ENCODE measurements around the gene SLC22A23.

Gene SLC22A23

GRCh38 chr6:3402310-3403237 lies 54.3 kb downstream of the SLC22A23 start (continued):
- no peak for TF ChIP-seq ZBTB49 (tag by site-specific recombination; IDR thresholded peaks at IDR 0.05; ENCODE audit: low read depth)
- no peak for TF ChIP-seq ZNF132 (tag by site-specific recombination; IDR thresholded peaks at IDR 0.05; ENCODE audit: borderline replicate concordance)
- TF ChIP-seq ZNF223 (tag by site-specific recombination; IDR thresholded peaks at IDR 0.05), result no peak
- TF ChIP-seq ZBTB44 (tag by site-specific recombination; IDR thresholded peaks at IDR 0.05), result no peak
- TF ChIP-seq ZNF596 (tag by site-specific recombination; IDR thresholded peaks at IDR 0.05), result no peak
- TF ChIP-seq ZNF513 (tag by site-specific recombination; IDR thresholded peaks at IDR 0.05), result no peak

GRCh38 chr6:3400162-3400561 lies 56.7 kb downstream of the SLC22A23 start:
- ChIA-PET POLR2A (interaction anchor here (0.7 kb wide), 1 partner anchor 1018 kb away, joined by 3 read pairs; no protein-coding TSS in a partner anchor), CTCF (interaction anchor here (0.6 to 1.1 kb wide), 3 partner anchors 11 to 140 kb away, joined by 3 to 6 read pairs (median 5); no protein-coding TSS in a partner anchor)
- H3K27ac ChIP-seq (ENCODE audit: extremely low read depth, low read depth, low read length), result no peak overlapping the region
- H3K4me3 ChIP-seq (ENCODE audit: low read depth, low read length), result no peak overlapping the region
- no peaks in the 10 kb centered on the region for H3K9me3 ChIP-seq (ENCODE audit: control insufficient read depth, insufficient read depth, low read depth, low read length)
- H3K4me1 ChIP-seq (ENCODE audit: control insufficient read depth, insufficient read depth, low read length), result peaks cover 5% of the 10 kb centered on the region
- no peak for TF ChIP-seq KLF17 (tag by site-specific recombination; IDR thresholded peaks at IDR 0.05)
- no peak for TF ChIP-seq ZNF155 (tag by site-specific recombination; IDR thresholded peaks at IDR 0.05)
- no peak for TF ChIP-seq ZNF23 (tag by site-specific recombination; IDR thresholded peaks at IDR 0.05; ENCODE audit: borderline replicate concordance)
- no peak for TF ChIP-seq ZNF2 (tag by site-specific recombination; IDR thresholded peaks at IDR 0.05)
- TF ChIP-seq ZNF449 (tag by site-specific recombination; IDR thresholded peaks at IDR 0.05), result no peak
- no peaks in the 10 kb centered on the region for H3K36me3 ChIP-seq (ENCODE audit: control insufficient read depth in 2 of 2, insufficient read depth in 1 of 2, low read length in 2 of 2)
